DND-41 (cell line): ENCODE data around the gene SPEF1.

Experiments used
- ATAC-seq: fragments of 200-7000 bp; cut with Tn5 transposase; 3 replicates; pipeline ENCODE4 v1.9.1; 2021; ENCODE audit warnings: low read depth; ENCODE audit not compliant: insufficient read depth
- DNase-seq: peaks from one replicate; pipeline ENCODE4 v3.0.0-alpha.2; 2020
- H2AFZ ChIP-seq: 2 replicates; pipeline ENCODE4 v1.6.0; 2012; ENCODE audit warnings: low read depth, low read length
- H3K27ac ChIP-seq: 2 replicates; pipeline ENCODE4 v1.5.1; 2012; ENCODE audit warnings: low read length, inconsistent platforms
- H3K27me3 ChIP-seq: fragments of 200-600 bp; sonication (generic); 2 replicates; pipeline ENCODE4 v1.6.0; 2012; ENCODE audit warnings: low read length, mild to moderate bottlenecking, inconsistent platforms; ENCODE audit not compliant: insufficient read depth, poor library complexity
- H3K36me3 ChIP-seq: 2 replicates; pipeline ENCODE4 v1.5.1; 2012; ENCODE audit warnings: low read length, inconsistent platforms; ENCODE audit not compliant: insufficient read depth
- H3K4me1 ChIP-seq: 2 replicates; pipeline ENCODE4 v1.5.1; 2012; ENCODE audit warnings: mild to moderate bottlenecking, low read length; ENCODE audit not compliant: insufficient read depth
- H3K4me2 ChIP-seq: 2 replicates; pipeline ENCODE4 v1.6.0; 2012; ENCODE audit warnings: mild to moderate bottlenecking, moderate library complexity, low read length, inconsistent platforms; ENCODE audit not compliant: insufficient read depth
- H3K4me3 ChIP-seq, 2 experiments: fragments of 200-600 bp in 1 of 2; shearing (Covaris generic) in 1 of 2; 2 replicates each; pipeline ENCODE4 v1.5.1; 2012 to 2016; ENCODE audit warnings: inconsistent platforms in 2 of 2, low read length in 2 of 2, mild to moderate bottlenecking in 2 of 2, low read depth in 1 of 2, moderate library complexity in 1 of 2
- H3K79me2 ChIP-seq: 2 replicates; pipeline ENCODE4 v1.6.0; 2012; ENCODE audit warnings: low read length, inconsistent platforms; ENCODE audit not compliant: insufficient read depth
- H3K9ac ChIP-seq: 2 replicates; pipeline ENCODE4 v1.6.0; 2012; ENCODE audit warnings: low read depth, mild to moderate bottlenecking, inconsistent platforms, low read length, moderate library complexity
- H3K9me3 ChIP-seq: 2 replicates; pipeline ENCODE4 v1.5.1; 2012; ENCODE audit warnings: low read length, moderate library complexity, mild to moderate bottlenecking, inconsistent platforms; ENCODE audit not compliant: insufficient read depth, severe bottlenecking
- H4K20me1 ChIP-seq: 2 replicates; pipeline ENCODE4 v1.6.0; 2012; ENCODE audit warnings: low read length; ENCODE audit not compliant: insufficient read depth
- EZH2 ChIP-seq: IDR thresholded peaks from 3 replicates; pipeline ENCODE4 v1.6.1; 2012; ENCODE audit warnings: borderline replicate concordance, low read depth, mild to moderate bottlenecking, moderate library complexity, low read length, inconsistent platforms; ENCODE audit not compliant: severe bottlenecking
- TF ChIP-seq, protein P1 (sequence below): IDR thresholded peaks from 2 replicates; pipeline ENCODE4 v1.5.1; 2012; ENCODE audit warnings: borderline replicate concordance, low read length, moderate library complexity, mild to moderate bottlenecking; ENCODE audit not compliant: poor library complexity, severe bottlenecking; ENCODE audit errors: extremely low read depth

Gene SPEF1

DNA sequence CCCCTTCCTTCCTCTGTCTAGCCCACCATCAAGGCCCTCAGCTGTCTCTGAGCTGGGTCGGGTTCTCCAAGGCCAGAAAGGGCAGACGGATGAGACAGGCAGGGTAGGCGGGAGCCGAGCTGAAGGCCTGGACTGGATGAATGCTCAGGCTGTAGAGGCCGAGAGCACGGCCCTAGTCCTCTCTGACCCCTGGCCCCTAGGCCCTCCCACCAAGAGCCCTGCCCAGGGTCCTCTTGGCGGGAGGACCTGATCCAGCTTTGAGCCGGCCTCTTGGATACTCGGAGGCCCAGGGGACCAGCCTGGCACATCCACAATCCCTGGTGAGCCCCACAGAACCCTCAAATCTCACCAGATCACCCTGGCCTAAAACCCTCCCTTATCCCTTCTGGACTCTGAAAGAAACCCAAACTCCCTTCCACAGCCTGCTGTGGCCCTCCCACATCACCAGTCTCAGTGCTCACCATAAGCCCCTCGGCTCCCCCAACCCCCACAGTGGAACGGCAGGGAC lies 21.9 kb downstream of the SPEF1 start:
- no peak overlapping the region for H3K4me2 ChIP-seq
- DNase-seq, result no peak
- H3K27ac ChIP-seq, result no peak overlapping the region
- peaks cover 24% of the 10 kb centered on the region; the same call in 1 of the 2 replicates for H3K79me2 ChIP-seq
- TF ChIP-seq, protein P1, sequence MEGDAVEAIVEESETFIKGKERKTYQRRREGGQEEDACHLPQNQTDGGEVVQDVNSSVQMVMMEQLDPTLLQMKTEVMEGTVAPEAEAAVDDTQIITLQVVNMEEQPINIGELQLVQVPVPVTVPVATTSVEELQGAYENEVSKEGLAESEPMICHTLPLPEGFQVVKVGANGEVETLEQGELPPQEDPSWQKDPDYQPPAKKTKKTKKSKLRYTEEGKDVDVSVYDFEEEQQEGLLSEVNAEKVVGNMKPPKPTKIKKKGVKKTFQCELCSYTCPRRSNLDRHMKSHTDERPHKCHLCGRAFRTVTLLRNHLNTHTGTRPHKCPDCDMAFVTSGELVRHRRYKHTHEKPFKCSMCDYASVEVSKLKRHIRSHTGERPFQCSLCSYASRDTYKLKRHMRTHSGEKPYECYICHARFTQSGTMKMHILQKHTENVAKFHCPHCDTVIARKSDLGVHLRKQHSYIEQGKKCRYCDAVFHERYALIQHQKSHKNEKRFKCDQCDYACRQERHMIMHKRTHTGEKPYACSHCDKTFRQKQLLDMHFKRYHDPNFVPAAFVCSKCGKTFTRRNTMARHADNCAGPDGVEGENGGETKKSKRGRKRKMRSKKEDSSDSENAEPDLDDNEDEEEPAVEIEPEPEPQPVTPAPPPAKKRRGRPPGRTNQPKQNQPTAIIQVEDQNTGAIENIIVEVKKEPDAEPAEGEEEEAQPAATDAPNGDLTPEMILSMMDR, result no peak
- no peak for TF ChIP-seq EZH2
- no peak overlapping the region for H2AFZ ChIP-seq
- no peak for ATAC-seq
- no peak overlapping the region for H3K9ac ChIP-seq
- peaks cover 23% of the 10 kb centered on the region; the same call in 1 of the 2 replicates for H4K20me1 ChIP-seq
- no peaks in the 10 kb centered on the region for H3K27me3 ChIP-seq
- H3K9me3 ChIP-seq, result no peaks in the 10 kb centered on the region
- no peak overlapping the region for H3K4me3 ChIP-seq
- H3K4me1 ChIP-seq, result 0 out of 2 replicates have a peak, but pooled peaks cover under 1% of the 10 kb centered on the region
- H3K36me3 ChIP-seq, result peaks cover 56% of the 10 kb centered on the region

DNA sequence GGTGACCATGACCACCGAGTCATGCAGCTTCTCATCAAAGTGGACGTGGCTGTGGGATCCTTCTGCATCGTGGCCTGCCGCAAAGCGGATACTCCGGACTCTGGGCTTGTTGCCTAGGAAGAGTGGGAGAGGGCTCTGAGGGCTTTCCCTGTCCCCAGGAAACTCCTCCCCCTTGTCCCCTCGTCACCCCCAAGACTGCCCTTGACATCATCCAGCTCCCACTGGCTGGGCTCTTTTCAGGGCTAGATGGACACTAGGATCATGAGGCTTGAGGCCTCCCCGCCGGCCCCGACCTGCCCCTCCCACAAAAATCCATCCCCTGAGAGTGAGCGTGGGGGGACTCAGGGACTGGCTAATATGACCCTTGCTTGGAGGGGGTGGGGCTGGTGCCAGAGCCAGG lies 22.7 kb downstream of the SPEF1 start:
- DNase-seq (no peak), ATAC-seq (no peak)
- Histone ChIP-seq H2AFZ (no peak overlapping the region), H3K4me1 (no peaks in the 10 kb centered on the region), H3K79me2 (peaks cover 17% of the 10 kb centered on the region; the same call in 1 of the 2 replicates), H3K36me3 (peaks cover 56% of the 10 kb centered on the region), H3K4me2 (no peak overlapping the region), H4K20me1 (peaks cover 18% of the 10 kb centered on the region; the same call in 1 of the 2 replicates), H3K27ac (no peak overlapping the region), H3K9ac (no peak overlapping the region), H3K4me3 (no peak overlapping the region), H3K27me3 (no peaks in the 10 kb centered on the region), H3K9me3 (no peaks in the 10 kb centered on the region)
- TF ChIP-seq EZH2, result no peak
- TF ChIP-seq, protein P1, result no peak

DNA sequence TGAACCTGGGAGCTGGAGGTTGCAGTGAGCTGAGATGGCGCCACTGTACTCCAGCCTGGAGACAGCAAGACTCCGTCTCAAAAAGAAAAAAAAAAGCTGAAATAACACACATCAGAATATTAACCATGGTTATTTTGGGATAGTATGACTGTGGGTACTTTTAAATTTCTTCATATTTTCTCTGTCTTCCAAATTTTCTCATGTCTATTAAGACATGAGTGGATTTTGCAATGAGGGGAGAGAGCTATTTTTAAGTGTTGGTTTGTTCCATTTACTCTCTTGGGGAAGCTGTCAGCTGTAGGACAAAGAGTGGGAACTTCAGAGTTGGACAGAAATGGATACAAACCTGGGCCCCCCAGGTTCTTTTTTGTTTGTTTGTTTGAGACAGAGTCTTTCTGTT lies 24.0 kb downstream of the SPEF1 start:
- Histone ChIP-seq H3K36me3 (peaks cover 56% of the 10 kb centered on the region), H3K4me2 (no peak overlapping the region), H3K9me3 (no peaks in the 10 kb centered on the region), H4K20me1 (peaks cover 18% of the 10 kb centered on the region; the same call in 1 of the 2 replicates), H3K9ac (no peak overlapping the region), H3K4me1 (no peaks in the 10 kb centered on the region), H2AFZ (no peak overlapping the region), H3K4me3 (no peak overlapping the region), H3K27ac (no peak overlapping the region), H3K27me3 (no peaks in the 10 kb centered on the region), H3K79me2 (peaks cover 14% of the 10 kb centered on the region; the same call in 1 of the 2 replicates)
- DNase-seq (no peak), ATAC-seq (no peak)
- TF ChIP-seq, protein P1, result no peak
- no peak for TF ChIP-seq EZH2
